CD1c-positive myeloid dendritic cell (primary cell): ENCODE measurements around the gene ZNF679.
"Not testable (repeated sequence)": the region's sequence is repeated elsewhere in the genome, so short reads cannot be mapped to it uniquely, and the experiment has no call there.

ENCODE experiments used
- DNase-seq: peaks from one replicate; pipeline ENCODE4 v3.0.0-alpha.2; 2016; ENCODE audit errors: extremely low spot score

ZNF679 gene

GRCh38 chr7:64228174-64228573, at the start of gene ZNF679:
TSS of gene ZNF679 (plus strand) at chr7:64228474. CDS start at chr7:64249118, 20,644 bp downstream.
- not testable (repeated sequence) for DNase-seq

GRCh38 chr7:64180989-64181388, 47.3 kb upstream of the ZNF679 start:
- DNase-seq = no peak

- DNase-seq = no peak
These were observed 46.7 kb upstream of the ZNF679 start for GRCh38 chr7:64181586-64181985.

- no peak for DNase-seq
These were observed 46.1 kb upstream of the ZNF679 start for GRCh38 chr7:64182036-64182790.

- DNase-seq = peak; percentile 9
These were observed 45.0 kb upstream of the ZNF679 start for GRCh38 chr7:64183126-64183742.

- no peak for DNase-seq
These were observed 44.4 kb upstream of the ZNF679 start for GRCh38 chr7:64183827-64184372.

GRCh38 chr7:64184376-64184775, 43.9 kb upstream of the ZNF679 start:
- DNase-seq = no peak

GRCh38 chr7:64187408-64187807, 40.9 kb upstream of the ZNF679 start:
- no peak for DNase-seq

GRCh38 chr7:64192148-64192704, 36.0 kb upstream of the ZNF679 start:
- DNase-seq = no peak

GRCh38 chr7:64192775-64193174, 35.5 kb upstream of the ZNF679 start:
- DNase-seq = no peak

- no peak for DNase-seq
These were observed 21.4 kb upstream of the ZNF679 start, which contains the start of gene ZNF735 for GRCh38 chr7:64206903-64207302. TSS of gene ZNF735 (plus strand) at chr7:64207203. CDS start at chr7:64207203, 0 bp downstream.

- DNase-seq = not testable (repeated sequence)
These were observed 8.5 kb upstream of the ZNF679 start for GRCh38 chr7:64219710-64220298.

- no peak for DNase-seq
These were observed 4.9 kb upstream of the ZNF679 start for GRCh38 chr7:64223366-64223765.

GRCh38 chr7:64266341-64266919, 38.2 kb downstream of the ZNF679 start:
- no peak for DNase-seq

GRCh38 chr7:64277630-64278029, 49.4 kb downstream of the ZNF679 start:
- DNase-seq = no peak

- no peak for DNase-seq
These were observed 66.6 kb downstream of the ZNF679 start for GRCh38 chr7:64294701-64295420.

GRCh38 chr7:64297418-64297817, 69.1 kb downstream of the ZNF679 start:
- DNase-seq = not testable (repeated sequence)

- DNase-seq = no peak
These were observed 72.5 kb downstream of the ZNF679 start for GRCh38 chr7:64300641-64301405.

- peak; percentile 95 for DNase-seq
These were observed 79.2 kb downstream of the ZNF679 start for GRCh38 chr7:64307254-64308015.

- DNase-seq = no peak
These were observed 79.7 kb downstream of the ZNF679 start for GRCh38 chr7:64308016-64308270.
